ENCODE data around the gene EDAR. TPM values are rescaled to one million over a fixed set of nuclear protein-coding genes. Genes with fewer than 3 reads are reported as not detected.

EDAR gene
- total and polyA plus RNA-seq, 7 donors: under 0.01 to 0.87 TPM; not detected in 5

- TF ChIP-seq POLR2A (IDR thresholded peaks at IDR 0.05) (no peak), POLR2AphosphoS5 (IDR thresholded peaks at IDR 0.05) (no peak), CTCF (IDR thresholded peaks at IDR 0.05) (no peak), EP300 (IDR thresholded peaks at IDR 0.05) (no peak)
- no peaks in the 10 kb centered on the region for H3K4me1 ChIP-seq
- intact Hi-C loops (cut with DNase I): loop anchor here (10.0 kb wide), 2 partner anchors 91 to 661 kb away; no protein-coding TSS in a partner anchor
- no peak for DNase-seq
- no peaks in the 10 kb centered on the region for H3K36me3 ChIP-seq
- peaks cover 0 to 3% (median 0%) of the 10 kb centered on the region in 4 donors for H3K9me3 ChIP-seq
- H3K27me3 ChIP-seq: no peaks in the 10 kb centered on the region
- WGBS, 2 donors: 91 to 94% methylated on average over 2 of the region's 2 CpGs
- H3K27ac ChIP-seq: no peak overlapping the region
- H3K4me3 ChIP-seq: no peak overlapping the region
These were observed 135.6 kb downstream of the EDAR start for GRCh38 chr2:108853421-108853820.

- DNase-seq: no peak
- intact Hi-C loops (cut with DNase I): loop anchor here (10.0 kb wide), 2 partner anchors 92 to 662 kb away; no protein-coding TSS in a partner anchor
- WGBS, 2 donors: 96% methylated on average over 3 of the region's 3 CpGs
These were observed 136.6 kb downstream of the EDAR start for GRCh38 chr2:108852375-108852774.

GRCh38 chr2:108847000-108847399 is 142.0 kb downstream of the EDAR start:
- Histone ChIP-seq H3K27ac (no peak overlapping the region), H3K36me3 (no peaks in the 10 kb centered on the region), H3K4me3 (no peak overlapping the region), H3K4me1 (no peaks in the 10 kb centered on the region), H3K27me3 (no peaks in the 10 kb centered on the region), H3K9me3 (no peaks in the 10 kb centered on the region)
- 25 to 68% methylated on average over 1 of the region's 1 CpG for WGBS, 2 donors
- intact Hi-C loops (cut with DNase I): no loop called here
- no peak for TF ChIP-seq CTCF (IDR thresholded peaks at IDR 0.05)
- no peak for TF ChIP-seq POLR2AphosphoS5 (IDR thresholded peaks at IDR 0.05)
- no peak for TF ChIP-seq EP300 (IDR thresholded peaks at IDR 0.05)
- TF ChIP-seq POLR2A (IDR thresholded peaks at IDR 0.05): no peak
- no peak for DNase-seq

More at GRCh38 chr2:108852375-108852774, 136.6 kb downstream of the EDAR start:
- H3K27ac ChIP-seq: no peak overlapping the region
- peaks cover 0 to 3% (median 0%) of the 10 kb centered on the region in 4 donors for H3K9me3 ChIP-seq
- no peaks in the 10 kb centered on the region for H3K4me1 ChIP-seq
- H3K4me3 ChIP-seq: no peak overlapping the region
- TF ChIP-seq POLR2A (IDR thresholded peaks at IDR 0.05) (no peak), CTCF (IDR thresholded peaks at IDR 0.05) (no peak), POLR2AphosphoS5 (IDR thresholded peaks at IDR 0.05) (no peak), EP300 (IDR thresholded peaks at IDR 0.05) (no peak)
- H3K27me3 ChIP-seq: no peaks in the 10 kb centered on the region
- no peaks in the 10 kb centered on the region for H3K36me3 ChIP-seq

- TF ChIP-seq POLR2AphosphoS5 (IDR thresholded peaks at IDR 0.05): no peak
- TF ChIP-seq POLR2A (IDR thresholded peaks at IDR 0.05): no peak
- no peak for TF ChIP-seq CTCF (IDR thresholded peaks at IDR 0.05)
- no peak for TF ChIP-seq EP300 (IDR thresholded peaks at IDR 0.05)
- intact Hi-C loops (cut with DNase I): no loop called here
- no peaks in the 10 kb centered on the region for H3K4me1 ChIP-seq
These were observed 143.1 kb downstream of the EDAR start for GRCh38 chr2:108845923-108846322.

More at GRCh38 chr2:108845923-108846322, 143.1 kb downstream of the EDAR start:
- Histone ChIP-seq H3K36me3 (no peaks in the 10 kb centered on the region), H3K27ac (no peak overlapping the region), H3K4me3 (no peak overlapping the region), H3K9me3 (no peaks in the 10 kb centered on the region), H3K27me3 (no peaks in the 10 kb centered on the region)
- no peak for DNase-seq

Small RNAs within 50 kb of the gene (small RNA-seq; reads per million reads assigned to genes)
- 0 reads per million in 3 donors for gene AC073415.1

Other genes starting within 250 kb of the EDAR start
- 1 to 10 TPM; 1.8 to 4.2 (median 3.2) TPM for gene CCDC138, start 202.4 kb downstream of the EDAR start, total RNA-seq
- 1 to 10 TPM; 1.8 to 3.5 (median 2.5) TPM for gene CCDC138, start 202.4 kb downstream of the EDAR start, polyA plus RNA-seq
- 10 to 100 TPM in 1 of 4 donors, 1 to 10 TPM in 3; 1.6 to 10.0 (median 7.6) TPM for gene SH3RF3, start 140.0 kb upstream of the EDAR start, total RNA-seq
- gene SH3RF3, start 140.0 kb upstream of the EDAR start, polyA plus RNA-seq: 1 to 10 TPM in 2 of 3 donors, under 1 TPM in 1; 0.69 to 3.4 (median 1.2) TPM

All from sigmoid colon (tissue), 7 donors.